SU-DHL-6 (cell line): ENCODE results near the gene EYS.

Source experiments
- CTCF ChIP-seq: fragments of 200-600 bp; sonication (generic); IDR thresholded peaks from one replicate; pipeline ENCODE4 v1.5.1; 2017; ENCODE audit warnings: antibody characterized with exemption, mild to moderate bottlenecking, low read length, moderate library complexity; ENCODE audit not compliant: insufficient read depth, poor library complexity, severe bottlenecking
- EZH2phosphoT487 ChIP-seq: fragments of 200-600 bp; sonication (generic), shearing (Covaris generic); conservative IDR thresholded peaks from 2 replicates; pipeline ENCODE4 v1.6.1; 2018; ENCODE audit warnings: mild to moderate bottlenecking, antibody characterized with exemption, low read length, moderate library complexity, mixed read lengths

- no peak for TF ChIP-seq CTCF
- TF ChIP-seq EZH2phosphoT487, result no peak
Observed at GRCh38 chr6:63935732-63936131, 1771.3 kb downstream of the EYS start.
